Transverse colon (tissue), 4 donors: ENCODE data around the gene KLHL29. TPM values are rescaled to one million over a fixed set of nuclear protein-coding genes. Genes with fewer than 3 reads are reported as not detected.

Source experiments
- DNase-seq: peaks from one replicate; pipeline ENCODE4 v3.0.0-alpha.2; 2019
- H3K27ac ChIP-seq, 4 donors: fragments of 200-600 bp; sonication (generic); 2 replicates each; pipeline ENCODE4 v1.5.1; 2016 to 2018; ENCODE audit warnings: inconsistent platforms in 4 of 4
- H3K27me3 ChIP-seq: fragments of 200-600 bp; sonication (generic); 2 replicates; pipeline ENCODE4 v1.5.1; 2017; ENCODE audit warnings: inconsistent platforms
- H3K36me3 ChIP-seq, 4 donors: fragments of 200-600 bp; sonication (generic); 2 replicates each; pipeline ENCODE4 v1.5.1; 2017 to 2019; ENCODE audit warnings: inconsistent platforms in 4 of 4
- H3K4me1 ChIP-seq, 4 donors: fragments of 200-600 bp; sonication (generic); 2 replicates each; pipeline ENCODE4 v1.5.1; 2017 to 2020; ENCODE audit warnings: inconsistent platforms in 4 of 4
- H3K4me3 ChIP-seq, 4 donors: fragments of 200-600 bp; sonication (generic); 1 replicate in 1 of 4; 2 replicates in 3 of 4; pipeline versions ENCODE4 v1.5.1 to v1.6.1; 2017 to 2019; ENCODE audit warnings: inconsistent platforms in 4 of 4
- H3K9me3 ChIP-seq, 2 donors: fragments of 200-600 bp; sonication (generic); 2 replicates each; pipeline ENCODE4 v1.5.1; 2017 to 2019; ENCODE audit warnings: inconsistent platforms in 2 of 2
- CTCF ChIP-seq, 5 experiments: fragments of 200-600 bp in 3 of 5; fragments of 450-650 bp in 2 of 5; sonication (generic) in 3 of 5; IDR thresholded peaks; 1 replicate in 2 of 5; 2 replicates in 3 of 5; pipeline ENCODE4 v1.5.1; 2016 to 2017; ENCODE audit warnings: antibody characterized with exemption in 5 of 5, inconsistent platforms in 3 of 5, mild to moderate bottlenecking in 2 of 5, moderate library complexity in 1 of 5
- EP300 ChIP-seq: sonication (generic); formaldehyde crosslinking; IDR thresholded peaks from one replicate; pipeline ENCODE4 v1.6.1; 2017; ENCODE audit warnings: antibody characterized with exemption, low read depth
- POLR2A ChIP-seq: fragments of 450-650 bp; IDR thresholded peaks from one replicate; pipeline ENCODE4 v1.6.1; 2016; ENCODE audit warnings: antibody characterized with exemption, mild to moderate bottlenecking, moderate library complexity
- POLR2AphosphoS5 ChIP-seq, 3 donors: sonication (generic); formaldehyde crosslinking; IDR thresholded peaks; one replicate each; pipeline ENCODE4 v1.6.1; 2016; ENCODE audit warnings: antibody characterized with exemption in 3 of 3
- WGBS, 2 donors: methylation state at CpG; one replicate each; pipeline ENCODE4 v1.1.5; 2018; ENCODE audit warnings: low coverage in 1 of 2; 5-methylcytosine and 5-hydroxymethylcytosine counted together
- in situ Hi-C, 4 donors: fragments of 200-750 bp; cut with MboI; loops; one replicate each; pipeline versions ENCODE4 v1.15.0 to v1.15.1; 2017; ENCODE audit warnings: low sequenced_read_pairs in 3 of 4, low pct_ligation_motif_present in 1 of 4, low pct_unique_long_range_greater_than_20kb in 1 of 4
- intact Hi-C: fragments of 100-400 bp; cut with DNase I; formaldehyde crosslinking; loops from one replicate; pipeline ENCODE4 v1.15.1; 2023; ENCODE audit warnings: low total_unique reads
- total RNA-seq, 4 donors: library from RNA; depleted of rRNA; stranded (reverse); fragments of >200 nt; gene quantifications; one replicate each; pipeline ENCODE4 v1.1.0, GENCODE V29; 2016

KLHL29 gene
- total RNA-seq, 4 donors from 2014 or later = 3.3 to 16.5 (median 5.8) TPM

GRCh38 chr2:23615216-23616020, 230.4 kb downstream of the KLHL29 start:
- H3K27me3 ChIP-seq = no peaks in the 10 kb centered on the region
- no peak for TF ChIP-seq POLR2A
- TF ChIP-seq EP300 = no peak
- TF ChIP-seq POLR2AphosphoS5 (IDR thresholded peaks at IDR 0.05) = no peak
- H3K4me3 ChIP-seq = no peak overlapping the region
- H3K36me3 ChIP-seq = no peaks in the 10 kb centered on the region
- 95% methylated on average over 20 of the region's 20 CpGs; no CpG with 5 or more reads in 1 of the 2 donors for WGBS, 2 donors
- H3K9me3 ChIP-seq = no peaks in the 10 kb centered on the region
- peaks cover 9 to 29% (median 23%) of the 10 kb centered on the region in 4 donors for H3K4me1 ChIP-seq
- intact Hi-C loops (loop anchor here (2.0 to 5.0 kb wide), 2 partner anchors 88 to 181 kb away; no protein-coding TSS in a partner anchor), in situ Hi-C loops (no loop called here)
- H3K27ac ChIP-seq = peak overlapping the region; percentile 77 to 93 (median 84)
- DNase-seq = no peak

GRCh38 chr2:23616630-23617029, 231.7 kb downstream of the KLHL29 start:
- TF ChIP-seq CTCF (IDR thresholded peaks at IDR 0.05) (no peak), POLR2AphosphoS5 (IDR thresholded peaks at IDR 0.05) (no peak), EP300 (no peak), POLR2A (no peak)
- no peaks in the 10 kb centered on the region for H3K36me3 ChIP-seq
- H3K4me3 ChIP-seq = no peak overlapping the region
- intact Hi-C loops = loop anchor here (2.0 to 5.0 kb wide), 2 partner anchors 89 to 182 kb away; no protein-coding TSS in a partner anchor
- H3K4me1 ChIP-seq = peaks cover 9 to 41% (median 32%) of the 10 kb centered on the region in 4 donors
- 77 to 80% methylated on average over 12 to 15 of the region's 15 CpGs for WGBS, 2 donors
- H3K9me3 ChIP-seq = no peaks in the 10 kb centered on the region
- peak overlapping the region; percentile 77 to 93 (median 84) for H3K27ac ChIP-seq
- H3K27me3 ChIP-seq = no peaks in the 10 kb centered on the region
- in situ Hi-C loops = no loop called here
- DNase-seq = no peak

GRCh38 chr2:23617167-23617810, 232.3 kb downstream of the KLHL29 start:
- Histone ChIP-seq H3K4me3 (no peak overlapping the region), H3K27me3 (no peaks in the 10 kb centered on the region), H3K36me3 (no peaks in the 10 kb centered on the region), H3K4me1 (peaks cover 9 to 44% (median 33%) of the 10 kb centered on the region in 4 donors), H3K27ac (peak overlapping the region; percentile 77 to 93 (median 84)), H3K9me3 (no peaks in the 10 kb centered on the region)
- WGBS, 2 donors = 63 to 77% methylated on average over 4 to 16 of the region's 16 CpGs
- TF ChIP-seq POLR2AphosphoS5 (IDR thresholded peaks at IDR 0.05) (peak; percentile 58 to 95 (median 92)), EP300 (peak; percentile 32), POLR2A (no peak), CTCF (IDR thresholded peaks at IDR 0.05) (peak; percentile 38 to 81 (median 50))
- intact Hi-C loops = loop anchor here (2.0 to 5.0 kb wide), 2 partner anchors 90 to 182 kb away; no protein-coding TSS in a partner anchor
- in situ Hi-C loops = no loop called here
- peak; percentile 46 for DNase-seq

- no peaks in the 10 kb centered on the region for H3K9me3 ChIP-seq
- no peak for TF ChIP-seq CTCF (IDR thresholded peaks at IDR 0.05)
- no peak for TF ChIP-seq EP300
- peak in 1 of 3 donors; percentile 45 for TF ChIP-seq POLR2AphosphoS5 (IDR thresholded peaks at IDR 0.05)
- no peak for TF ChIP-seq POLR2A
These were observed 232.8 kb downstream of the KLHL29 start for GRCh38 chr2:23617811-23618215.

More at GRCh38 chr2:23617811-23618215, 232.8 kb downstream of the KLHL29 start:
- Histone ChIP-seq H3K4me1 (peaks cover 9 to 44% (median 33%) of the 10 kb centered on the region in 4 donors), H3K27me3 (no peaks in the 10 kb centered on the region), H3K27ac (peak overlapping the region; percentile 77 to 93 (median 84)), H3K4me3 (no peak overlapping the region), H3K36me3 (no peaks in the 10 kb centered on the region)
- 56 to 72% methylated on average over 10 to 15 of the region's 15 CpGs for WGBS, 2 donors
- intact Hi-C loops = loop anchor here (2.0 to 5.0 kb wide), 2 partner anchors 91 to 183 kb away; no protein-coding TSS in a partner anchor
- DNase-seq = peak; percentile 30
- in situ Hi-C loops = no loop called here
